Stromal cell of bone marrow (primary cell): ENCODE results near the gene COPB1.

Source experiments
- DNase-seq: peaks from one replicate; pipeline ENCODE4 v3.0.0-alpha.2; 2012; ENCODE audit warnings: low read depth

Gene COPB1

GRCh38 chr11:14423633-14424032, 76.0 kb downstream of the COPB1 start:
- no peak for DNase-seq

- DNase-seq = no peak
Measured at GRCh38 chr11:14422814-14423182, 76.8 kb downstream of the COPB1 start.

- DNase-seq = peak; percentile 92
Measured at GRCh38 chr11:14422052-14422813, 77.4 kb downstream of the COPB1 start.

DNA sequence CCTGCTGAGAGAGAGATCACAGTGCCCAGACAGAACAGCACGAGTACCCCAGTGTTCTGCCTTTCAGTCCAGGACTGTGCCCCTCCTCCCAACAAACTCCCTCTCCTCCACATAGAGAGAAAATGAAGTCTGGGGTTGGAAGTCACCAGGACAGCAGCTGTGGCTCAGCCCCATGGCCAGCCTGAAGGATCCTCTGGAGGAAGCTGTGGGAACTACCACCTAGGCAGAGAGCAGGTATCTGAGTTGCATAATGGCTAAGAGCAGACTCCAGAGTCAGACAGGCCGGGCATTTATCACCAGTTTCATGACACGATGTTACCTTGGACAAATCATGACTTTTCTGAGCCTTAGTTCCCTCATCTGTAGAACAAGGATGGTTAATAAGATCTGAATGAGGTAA, 79.4 kb downstream of the COPB1 start:
- no peak for DNase-seq

DNA sequence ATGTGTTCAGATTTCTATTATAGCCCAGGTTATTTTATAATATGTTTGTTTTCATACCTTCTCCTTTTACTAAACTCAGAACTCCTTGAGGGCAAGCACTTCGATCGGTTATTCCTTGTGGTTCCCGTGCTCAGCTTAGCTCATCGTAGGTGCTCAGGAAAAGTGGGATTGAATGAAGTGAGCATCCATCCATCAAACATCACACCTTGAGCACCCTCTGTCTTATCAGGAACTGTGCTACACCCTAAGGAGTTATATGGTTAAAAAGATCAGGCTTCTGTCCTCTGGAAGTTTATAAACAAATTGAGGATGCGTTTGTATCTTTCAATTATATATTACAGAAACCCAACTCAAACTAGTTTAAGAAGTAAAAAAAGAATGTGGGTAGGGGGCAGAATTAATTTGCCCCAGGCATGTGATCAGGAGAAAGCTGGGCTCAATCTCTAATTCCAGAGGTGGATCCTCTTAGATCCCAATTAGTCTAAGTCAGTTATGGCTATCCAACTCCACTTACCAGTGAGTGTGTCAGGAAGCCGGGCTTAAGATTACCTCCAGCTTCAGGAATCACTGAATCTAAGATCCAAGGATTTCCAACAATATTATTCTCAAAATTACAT, 80.7 kb downstream of the COPB1 start:
- no peak for DNase-seq

DNA sequence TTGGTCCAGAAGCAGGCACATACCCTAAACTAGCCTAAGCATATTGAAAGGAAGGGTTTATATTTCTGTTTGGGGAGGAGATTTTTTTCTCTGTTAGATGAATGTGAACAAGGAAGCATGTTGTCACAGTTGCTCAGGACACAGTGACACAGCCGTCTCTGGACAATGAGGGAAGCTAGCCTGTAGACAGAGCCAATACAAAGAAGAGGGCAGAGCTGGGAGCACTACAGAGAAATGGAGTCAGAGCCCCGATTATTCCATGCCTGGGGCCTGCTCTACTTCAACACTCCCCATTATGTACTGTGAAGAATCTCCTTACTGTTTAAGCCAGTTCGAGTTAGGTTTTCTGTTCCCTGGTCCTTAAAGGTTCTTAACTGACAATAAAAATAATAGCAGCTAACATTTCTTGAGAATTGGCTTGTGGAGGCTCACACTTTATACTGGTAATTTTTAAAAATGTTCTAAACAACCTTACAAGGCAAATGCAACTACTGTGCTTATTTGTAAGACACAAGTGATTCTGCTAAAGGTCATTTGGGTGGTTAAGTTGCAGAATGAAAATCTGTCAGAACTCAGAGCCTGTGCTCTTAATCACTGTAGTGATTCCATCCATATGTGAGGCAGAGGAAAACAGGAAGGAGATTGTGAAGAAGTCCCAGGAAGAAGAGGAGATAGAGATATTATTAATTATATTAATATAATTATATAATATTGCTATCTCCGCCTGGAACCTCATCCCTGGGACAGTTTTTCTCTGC, 81.8 kb downstream of the COPB1 start:
- no peak for DNase-seq

- DNase-seq = no peak
Measured at GRCh38 chr11:14417186-14417585, 82.4 kb downstream of the COPB1 start.

DNA sequence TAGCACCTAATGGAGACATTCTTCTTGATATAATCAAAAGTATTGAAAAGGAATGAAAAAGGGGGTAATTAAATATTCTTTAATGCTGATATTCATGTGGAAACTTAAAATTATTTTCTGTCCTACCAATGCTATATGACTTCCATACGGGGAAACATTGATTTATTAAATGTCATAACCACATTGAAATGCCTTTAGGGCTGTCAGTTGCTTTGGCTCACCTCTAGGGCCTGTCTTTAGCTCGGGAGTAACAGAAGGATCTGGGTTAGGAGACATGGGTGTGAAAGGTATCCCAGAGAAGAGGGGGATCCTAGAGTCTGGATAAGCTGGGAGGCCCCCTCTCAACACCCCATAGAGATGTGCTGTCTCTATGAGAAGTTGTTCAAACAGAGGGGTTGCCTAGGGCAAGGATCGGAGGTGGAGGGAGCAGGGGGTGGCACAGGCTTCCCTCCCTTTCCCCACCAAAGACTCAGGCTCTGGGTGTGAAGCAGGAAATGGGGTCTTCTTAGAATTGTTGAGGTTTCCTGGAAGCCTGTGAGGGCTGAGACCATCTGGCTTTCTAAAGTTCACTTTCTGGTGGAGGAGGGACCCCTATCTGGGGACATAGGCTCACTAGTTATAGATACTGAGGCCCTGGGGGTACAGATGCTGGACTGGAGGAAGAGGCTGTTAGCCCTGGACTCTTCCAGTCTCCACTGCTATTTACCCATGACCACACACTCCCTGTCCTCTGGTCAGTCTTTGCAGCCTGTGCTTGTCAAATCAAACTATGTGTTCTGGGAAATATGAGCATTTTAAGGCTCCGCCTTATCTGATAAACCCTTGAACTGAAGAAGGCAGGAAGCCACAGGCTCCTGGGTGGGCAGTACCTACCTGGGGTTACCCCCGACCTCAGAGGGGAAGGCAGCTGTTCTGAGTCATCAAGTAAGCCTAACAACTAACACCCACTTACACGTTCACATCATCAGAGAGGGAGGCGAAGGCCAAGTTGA, 84.8 kb downstream of the COPB1 start:
- DNase-seq = no peak

- DNase-seq = peak; percentile 59
Measured at GRCh38 chr11:14413307-14414069, 86.1 kb downstream of the COPB1 start.

DNA sequence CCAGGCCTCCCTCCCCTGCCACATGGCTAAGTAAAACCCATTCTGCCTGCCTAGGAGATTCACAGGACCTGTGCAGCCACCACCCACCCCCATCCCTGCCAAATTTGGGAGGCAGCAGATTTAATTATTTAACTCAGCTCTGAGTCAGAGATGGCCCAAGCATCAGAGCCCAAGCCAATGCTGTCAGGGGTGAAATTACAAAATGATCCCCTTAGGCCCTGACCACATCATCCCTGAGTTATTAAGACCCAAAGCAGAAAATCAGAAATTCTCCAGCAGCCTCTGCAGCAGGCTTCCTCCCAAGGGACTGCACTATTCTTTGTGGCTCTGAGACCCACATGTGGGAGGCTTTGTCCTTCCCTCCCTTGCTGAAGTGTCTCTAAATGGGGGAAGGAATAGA, 87.8 kb downstream of the COPB1 start:
- peak; percentile 90 for DNase-seq

DNA sequence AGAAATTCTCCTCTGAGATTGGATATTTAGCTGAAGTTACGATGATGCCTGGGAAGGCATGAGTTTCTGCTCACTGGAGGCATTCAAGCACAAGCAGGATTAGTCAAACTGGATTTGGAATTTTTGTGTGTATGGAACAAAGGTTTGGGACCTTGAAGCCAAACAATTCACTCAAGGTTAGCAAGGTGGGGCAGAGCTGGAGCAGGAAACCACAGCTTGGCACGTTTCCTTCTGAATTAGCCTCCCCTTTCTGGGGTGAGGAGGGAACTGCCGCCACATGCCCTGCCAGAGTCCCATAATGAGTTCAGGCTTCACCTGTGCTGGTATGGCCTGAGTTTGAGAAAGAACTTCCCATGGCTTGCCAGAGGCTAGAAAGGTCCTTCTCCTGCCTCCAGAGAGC, 89.7 kb downstream of the COPB1 start:
- DNase-seq = no peak

GRCh38 chr11:14408612-14409011, 91.0 kb downstream of the COPB1 start:
- DNase-seq = no peak
